Measurements from ENCODE around the gene IL18. TPM values are rescaled to one million over a fixed set of nuclear protein-coding genes. Genes with fewer than 3 reads are reported as not detected.

IL18 gene
- total RNA-seq, 4 donors from 2014 or later, result 161 to 329 (median 184) TPM

- no peaks in the 10 kb centered on the region for H3K36me3 ChIP-seq
Observed at GRCh38 chr11:112118176-112118575, 45.7 kb downstream of the IL18 start.

GRCh38 chr11:112115386-112115785 lies 48.5 kb downstream of the IL18 start:
- peaks cover 8% of the 10 kb centered on the region for H3K4me1 ChIP-seq
- no peak overlapping the region for H3K4me3 ChIP-seq
- no peak overlapping the region for H3K27ac ChIP-seq
- no peaks in the 10 kb centered on the region for H3K27me3 ChIP-seq
- 64% methylated on average over 5 of the region's 5 CpGs for WGBS
- no peak for DNase-seq (ENCODE audit: low spot score in 2 of 2)
- no peaks in the 10 kb centered on the region for H3K9me3 ChIP-seq
- no peak for TF ChIP-seq CTCF (IDR thresholded peaks at IDR 0.05)
- TF ChIP-seq POLR2A (IDR thresholded peaks at IDR 0.05), result no peak
- no peak for TF ChIP-seq EP300 (IDR thresholded peaks at IDR 0.05)
- no peak for TF ChIP-seq POLR2AphosphoS5 (IDR thresholded peaks at IDR 0.05)
- H3K36me3 ChIP-seq, result no peaks in the 10 kb centered on the region

More at GRCh38 chr11:112118176-112118575, 45.7 kb downstream of the IL18 start:
- TF ChIP-seq POLR2A (IDR thresholded peaks at IDR 0.05) (no peak), CTCF (IDR thresholded peaks at IDR 0.05) (no peak), POLR2AphosphoS5 (IDR thresholded peaks at IDR 0.05) (no peak), EP300 (IDR thresholded peaks at IDR 0.05) (no peak)
- H3K4me3 ChIP-seq, result no peak overlapping the region
- WGBS, result 80% methylated on average over 2 of the region's 2 CpGs
- no peak for DNase-seq (ENCODE audit: low spot score in 2 of 2)
- no peaks in the 10 kb centered on the region for H3K27me3 ChIP-seq
- no peak overlapping the region for H3K27ac ChIP-seq
- peaks cover 18% of the 10 kb centered on the region for H3K4me1 ChIP-seq
- no peaks in the 10 kb centered on the region for H3K9me3 ChIP-seq

- Histone ChIP-seq H3K27me3 (no peaks in the 10 kb centered on the region), H3K36me3 (no peaks in the 10 kb centered on the region), H3K4me1 (peaks cover 7% of the 10 kb centered on the region), H3K27ac (no peak overlapping the region), H3K4me3 (no peak overlapping the region), H3K9me3 (no peaks in the 10 kb centered on the region)
- 91% methylated on average over 2 of the region's 2 CpGs for WGBS
- no peak for DNase-seq (ENCODE audit: low spot score in 2 of 2)
- TF ChIP-seq EP300 (IDR thresholded peaks at IDR 0.05), result no peak
- TF ChIP-seq CTCF (IDR thresholded peaks at IDR 0.05), result no peak
- TF ChIP-seq POLR2A (IDR thresholded peaks at IDR 0.05), result no peak
- TF ChIP-seq POLR2AphosphoS5 (IDR thresholded peaks at IDR 0.05), result no peak
Observed at GRCh38 chr11:112114460-112114859, 49.4 kb downstream of the IL18 start.

- Histone ChIP-seq H3K9me3 (no peaks in the 10 kb centered on the region), H3K27me3 (no peaks in the 10 kb centered on the region), H3K4me1 (peaks cover 5% of the 10 kb centered on the region), H3K36me3 (no peaks in the 10 kb centered on the region), H3K4me3 (no peak overlapping the region), H3K27ac (no peak overlapping the region)
- DNase-seq (ENCODE audit: low spot score in 2 of 2), result no peak
- WGBS, result 57% methylated on average over 6 of the region's 6 CpGs
- TF ChIP-seq POLR2AphosphoS5 (IDR thresholded peaks at IDR 0.05), result no peak
- peak; percentile 50 to 56 for TF ChIP-seq CTCF (IDR thresholded peaks at IDR 0.05)
Observed at GRCh38 chr11:112113539-112114457, 50.1 kb downstream of the IL18 start.

GRCh38 chr11:112106070-112106469 lies 57.8 kb downstream of the IL18 start:
- no peaks in the 10 kb centered on the region for H3K4me1 ChIP-seq
- DNase-seq (ENCODE audit: low spot score in 2 of 2), result no peak
- TF ChIP-seq POLR2AphosphoS5 (IDR thresholded peaks at IDR 0.05) (no peak), EP300 (IDR thresholded peaks at IDR 0.05) (no peak), CTCF (IDR thresholded peaks at IDR 0.05) (no peak), POLR2A (IDR thresholded peaks at IDR 0.05) (no peak)
- no peak overlapping the region for H3K4me3 ChIP-seq
- no peaks in the 10 kb centered on the region for H3K9me3 ChIP-seq
- WGBS, result 95% methylated on average over 8 of the region's 8 CpGs
- H3K27me3 ChIP-seq, result no peaks in the 10 kb centered on the region
- no peak overlapping the region for H3K27ac ChIP-seq
- peaks cover 10% of the 10 kb centered on the region for H3K36me3 ChIP-seq

All from suprapubic skin (tissue), 4 donors.